SU-DHL-6 (cell line): ENCODE measurements around the gene NKAIN4.

Experiments used
- H2AFZ ChIP-seq: fragments of 200-600 bp; sonication (generic); 2 replicates; pipeline ENCODE4 v1.6.1; 2014; ENCODE audit warnings: low read depth, mild to moderate bottlenecking, moderate library complexity, mixed read lengths, antibody characterized with exemption, low read length; ENCODE audit not compliant: severe bottlenecking
- H3F3A ChIP-seq: fragments of 200-600 bp; shearing (Covaris generic); 2 replicates; pipeline ENCODE4 v1.6.0; 2016; ENCODE audit warnings: antibody characterized with exemption, mild to moderate bottlenecking; ENCODE audit not compliant: insufficient read depth
- H3K27ac ChIP-seq: fragments of 200-600 bp; sonication (generic); 2 replicates; pipeline ENCODE4 v1.5.1; 2016; ENCODE audit warnings: low read depth, mild to moderate bottlenecking, low read length, moderate library complexity, mixed read lengths
- H3K27me3 ChIP-seq: fragments of 200-600 bp; sonication (generic), shearing (Covaris generic); 2 replicates; pipeline ENCODE4 v1.6.0; 2014; ENCODE audit warnings: mild to moderate bottlenecking, low read length
- H3K36me3 ChIP-seq: fragments of 200-600 bp; sonication (generic); 2 replicates; pipeline ENCODE4 v1.6.1; 2014; ENCODE audit warnings: mild to moderate bottlenecking, low read length, mixed read lengths
- H3K4me2 ChIP-seq: fragments of 300-600, 200-600 bp; shearing (Covaris generic), sonication (generic); 2 replicates; pipeline ENCODE4 v1.6.0; 2014; ENCODE audit warnings: low read length, low read depth, mild to moderate bottlenecking; ENCODE audit not compliant: poor library complexity, severe bottlenecking
- H3K4me3 ChIP-seq: fragments of 200-600 bp; sonication (generic); 2 replicates; pipeline ENCODE4 v1.5.1; 2014; ENCODE audit warnings: antibody characterized with exemption, low read length, mild to moderate bottlenecking, mixed read lengths; ENCODE audit not compliant: insufficient read depth, poor library complexity, severe bottlenecking
- H3K79me2 ChIP-seq: fragments of 200-600 bp; sonication (generic); 2 replicates; pipeline ENCODE4 v1.6.1; 2014; ENCODE audit warnings: mild to moderate bottlenecking, low read length, moderate library complexity; ENCODE audit not compliant: insufficient read depth
- H3K9ac ChIP-seq: fragments of 200-600 bp; sonication (generic); 2 replicates; pipeline ENCODE4 v1.7.0; 2014; ENCODE audit warnings: mild to moderate bottlenecking, low read length
- H3K9me2 ChIP-seq: fragments of 200-600 bp; sonication (generic); replicated peaks from 2 replicates; pipeline ENCODE4 v1.6.1; 2014; ENCODE audit warnings: low read length; ENCODE audit not compliant: insufficient read depth
- H3K9me3 ChIP-seq: fragments of 200-600 bp; sonication (generic); 2 replicates; pipeline ENCODE4 v1.6.1; 2014; ENCODE audit warnings: low read length, mixed read lengths; ENCODE audit not compliant: insufficient read depth
- H4K20me1 ChIP-seq: fragments of 200-600 bp; sonication (generic); 2 replicates; pipeline ENCODE4 v1.6.1; 2014; ENCODE audit warnings: low read depth, mild to moderate bottlenecking, antibody characterized with exemption, low read length, moderate library complexity, mixed read lengths
- EZH2phosphoT487 ChIP-seq: fragments of 200-600 bp; sonication (generic), shearing (Covaris generic); conservative IDR thresholded peaks from 2 replicates; pipeline ENCODE4 v1.6.1; 2018; ENCODE audit warnings: mild to moderate bottlenecking, antibody characterized with exemption, low read length, moderate library complexity, mixed read lengths
- TF ChIP-seq, protein P1 (sequence below): fragments of 200-600 bp; sonication (generic); IDR thresholded peaks from one replicate; pipeline ENCODE4 v1.5.1; 2017; ENCODE audit warnings: antibody characterized with exemption, mild to moderate bottlenecking, low read length, moderate library complexity; ENCODE audit not compliant: insufficient read depth, poor library complexity, severe bottlenecking

NKAIN4 gene

DNA sequence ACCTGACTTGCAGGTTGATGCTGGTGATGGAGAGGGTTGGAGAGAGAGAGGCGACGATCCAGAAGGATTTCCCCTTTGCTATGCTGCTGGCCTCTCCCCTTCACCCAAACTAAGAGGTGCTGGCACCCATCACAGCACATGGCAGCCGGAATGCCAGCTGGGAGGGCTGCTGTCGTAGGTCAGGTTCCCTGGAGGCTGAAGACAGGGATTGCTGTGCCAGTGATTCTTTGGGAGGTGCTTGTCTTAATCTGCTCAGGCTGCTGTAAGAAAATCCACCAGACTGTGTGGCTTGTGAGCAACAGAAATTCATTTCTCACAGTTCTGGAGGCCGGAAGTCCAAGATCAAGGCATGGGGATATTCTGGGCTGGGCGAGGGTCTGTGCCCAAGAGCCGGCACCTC, 14.0 kb upstream of the NKAIN4 start:
- TF ChIP-seq, protein P1, sequence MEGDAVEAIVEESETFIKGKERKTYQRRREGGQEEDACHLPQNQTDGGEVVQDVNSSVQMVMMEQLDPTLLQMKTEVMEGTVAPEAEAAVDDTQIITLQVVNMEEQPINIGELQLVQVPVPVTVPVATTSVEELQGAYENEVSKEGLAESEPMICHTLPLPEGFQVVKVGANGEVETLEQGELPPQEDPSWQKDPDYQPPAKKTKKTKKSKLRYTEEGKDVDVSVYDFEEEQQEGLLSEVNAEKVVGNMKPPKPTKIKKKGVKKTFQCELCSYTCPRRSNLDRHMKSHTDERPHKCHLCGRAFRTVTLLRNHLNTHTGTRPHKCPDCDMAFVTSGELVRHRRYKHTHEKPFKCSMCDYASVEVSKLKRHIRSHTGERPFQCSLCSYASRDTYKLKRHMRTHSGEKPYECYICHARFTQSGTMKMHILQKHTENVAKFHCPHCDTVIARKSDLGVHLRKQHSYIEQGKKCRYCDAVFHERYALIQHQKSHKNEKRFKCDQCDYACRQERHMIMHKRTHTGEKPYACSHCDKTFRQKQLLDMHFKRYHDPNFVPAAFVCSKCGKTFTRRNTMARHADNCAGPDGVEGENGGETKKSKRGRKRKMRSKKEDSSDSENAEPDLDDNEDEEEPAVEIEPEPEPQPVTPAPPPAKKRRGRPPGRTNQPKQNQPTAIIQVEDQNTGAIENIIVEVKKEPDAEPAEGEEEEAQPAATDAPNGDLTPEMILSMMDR = no peak
- TF ChIP-seq EZH2phosphoT487 = no peak
- H3K4me2 ChIP-seq = no peak overlapping the region
- H3K27me3 ChIP-seq = no peaks in the 10 kb centered on the region
- no peak overlapping the region for H2AFZ ChIP-seq
- H3K9me2 ChIP-seq = no peaks in the 10 kb centered on the region
- H3K27ac ChIP-seq = no peak overlapping the region
- H3K79me2 ChIP-seq = peaks cover 6% of the 10 kb centered on the region
- no peak overlapping the region for H3K9ac ChIP-seq
- H3F3A ChIP-seq = no peaks in the 10 kb centered on the region
- no peak overlapping the region for H3K4me3 ChIP-seq
- H3K36me3 ChIP-seq = no peaks in the 10 kb centered on the region
- H3K9me3 ChIP-seq = no peaks in the 10 kb centered on the region
- no peaks in the 10 kb centered on the region for H4K20me1 ChIP-seq

DNA sequence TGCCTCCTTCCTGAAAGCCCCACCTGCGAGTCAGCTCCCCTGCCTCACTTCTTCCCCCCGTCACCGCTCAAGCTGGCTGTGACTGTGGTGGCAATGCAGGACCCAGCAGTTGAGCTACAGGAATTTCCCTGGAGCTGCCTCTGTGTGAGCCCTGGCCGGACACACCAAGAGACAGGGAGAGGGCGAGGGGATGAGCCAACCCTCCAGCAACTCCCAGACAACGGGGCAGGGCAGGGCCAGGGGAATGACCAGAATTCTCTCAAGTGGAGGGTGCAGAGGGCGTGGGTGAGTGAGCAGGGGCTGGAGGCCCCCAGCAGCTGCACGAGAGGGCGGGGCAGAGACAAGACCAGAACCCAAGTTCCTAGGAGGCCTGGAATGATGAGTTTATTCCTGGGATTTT, 13.4 kb upstream of the NKAIN4 start:
- no peak overlapping the region for H3K4me2 ChIP-seq
- H3K36me3 ChIP-seq = no peaks in the 10 kb centered on the region
- H2AFZ ChIP-seq = no peak overlapping the region
- no peaks in the 10 kb centered on the region for H3F3A ChIP-seq
- no peak overlapping the region for H3K27ac ChIP-seq
- no peaks in the 10 kb centered on the region for H3K27me3 ChIP-seq
- no peaks in the 10 kb centered on the region for H3K9me2 ChIP-seq
- peaks cover under 1% of the 10 kb centered on the region; the same call in 1 of the 2 replicates for H3K79me2 ChIP-seq
- no peak overlapping the region for H3K9ac ChIP-seq
- H3K4me3 ChIP-seq = no peak overlapping the region
- TF ChIP-seq, protein P1 = no peak
- no peak for TF ChIP-seq EZH2phosphoT487
- H4K20me1 ChIP-seq = no peaks in the 10 kb centered on the region
- no peaks in the 10 kb centered on the region for H3K9me3 ChIP-seq

DNA sequence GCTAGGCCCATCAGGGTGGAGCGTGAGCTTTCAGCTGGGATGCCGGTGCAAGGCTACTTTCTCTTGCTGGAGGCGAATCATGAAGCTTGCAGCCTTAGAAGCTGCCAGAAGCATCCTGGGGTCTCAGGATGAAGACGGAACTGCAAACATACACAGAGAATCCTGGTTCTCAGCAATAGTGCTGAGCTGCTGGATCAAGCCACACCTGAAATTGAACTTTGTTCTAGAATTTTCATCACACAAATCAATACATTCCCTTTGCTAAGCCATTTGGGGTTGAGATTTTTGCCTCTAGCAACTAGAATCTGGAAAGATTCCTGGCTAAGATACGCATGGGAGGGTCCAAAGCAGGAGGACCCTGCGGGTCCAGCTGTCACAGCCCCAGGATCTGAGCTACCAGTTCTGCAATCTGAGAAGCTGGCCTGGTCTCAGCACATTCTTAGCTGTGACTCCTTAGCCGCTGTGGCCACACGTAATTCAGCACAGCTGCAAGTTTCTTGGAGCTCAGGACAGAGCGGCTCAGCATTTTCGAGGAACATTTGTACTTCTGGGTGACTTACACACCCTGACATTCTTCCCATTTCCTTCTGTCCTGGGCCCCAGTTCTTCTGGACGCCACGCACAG, 11.7 kb upstream of the NKAIN4 start:
- no peak overlapping the region for H3K4me3 ChIP-seq
- no peak for TF ChIP-seq EZH2phosphoT487
- TF ChIP-seq, protein P1 = no peak
- H4K20me1 ChIP-seq = no peaks in the 10 kb centered on the region
- H3K9ac ChIP-seq = no peak overlapping the region
- no peaks in the 10 kb centered on the region for H3F3A ChIP-seq
- H3K27ac ChIP-seq = no peak overlapping the region
- H3K9me2 ChIP-seq = no peaks in the 10 kb centered on the region
- H3K36me3 ChIP-seq = no peaks in the 10 kb centered on the region
- no peaks in the 10 kb centered on the region for H3K79me2 ChIP-seq
- H3K4me2 ChIP-seq = no peak overlapping the region
- H3K9me3 ChIP-seq = no peaks in the 10 kb centered on the region
- H3K27me3 ChIP-seq = no peaks in the 10 kb centered on the region
- H2AFZ ChIP-seq = no peak overlapping the region
